GM19351 (cell line): ENCODE measurements around the gene LHFPL2.
"Not testable (repeated sequence)": the region's sequence is repeated elsewhere in the genome, so short reads cannot be mapped to it uniquely, and the experiment has no call there.

Experiments used
- ATAC-seq: cut with Tn5 transposase; IDR thresholded peaks from one replicate; pipeline ENCODE4 v1.9.1; 2021; ENCODE audit warnings: mild to moderate bottlenecking, moderate library complexity; ENCODE audit not compliant: unreplicated experiment

LHFPL2 gene

DNA sequence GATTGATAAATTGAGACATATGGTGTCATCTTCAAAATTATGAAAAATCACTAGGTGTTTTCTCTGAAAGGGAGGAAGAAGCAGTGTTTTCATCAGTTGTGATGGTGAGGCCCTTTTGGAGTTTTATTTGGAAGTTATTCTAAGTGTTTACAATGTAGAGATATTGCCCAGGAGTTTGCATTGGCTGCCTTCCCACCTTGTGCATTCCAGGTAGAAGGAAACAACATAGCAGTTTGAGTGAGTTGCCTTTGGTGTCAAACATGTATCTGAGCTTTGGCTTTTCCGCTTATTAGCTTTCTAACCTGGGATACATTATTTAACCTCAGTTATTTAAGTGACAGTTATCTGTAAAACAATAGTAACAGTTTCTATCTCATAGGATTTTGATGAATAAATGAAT is 165.6 kb downstream of the LHFPL2 start:
- no peak for ATAC-seq

DNA sequence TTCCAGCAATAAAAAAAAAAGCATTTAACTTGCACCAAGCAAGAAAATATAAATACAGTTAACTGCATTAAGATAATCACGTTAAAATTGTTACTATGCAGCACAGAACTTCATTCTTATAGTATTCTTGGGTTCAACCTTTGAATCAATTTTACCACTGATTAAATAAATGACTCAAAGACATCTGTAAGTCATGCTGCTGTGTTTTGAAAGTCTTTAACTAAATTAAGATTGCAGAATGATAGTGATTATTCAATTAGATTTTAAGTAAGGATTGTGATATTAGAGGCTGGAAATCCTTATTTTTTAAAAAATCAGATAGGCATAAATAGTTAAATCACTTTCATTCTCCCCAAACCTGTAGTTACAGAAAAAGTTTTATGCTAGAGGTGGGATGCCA is 171.8 kb downstream of the LHFPL2 start:
- no peak for ATAC-seq

DNA sequence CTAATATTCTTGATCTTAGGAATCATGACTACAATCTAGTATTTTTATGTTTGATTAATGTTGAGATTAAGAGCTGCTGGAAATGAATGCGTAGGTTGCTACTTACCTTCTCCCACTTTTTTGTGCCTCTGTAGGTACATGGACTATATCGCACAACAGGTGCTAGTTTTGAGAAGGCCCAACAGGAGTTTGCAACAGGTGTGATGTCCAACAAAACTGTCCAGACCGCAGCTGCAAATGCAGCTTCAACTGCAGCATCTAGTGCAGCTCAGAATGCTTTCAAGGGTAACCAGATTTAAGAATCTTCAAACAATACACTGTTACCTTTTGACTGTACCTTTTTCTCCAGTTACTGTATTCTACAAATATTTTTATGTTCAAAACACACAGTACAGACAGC is 173.2 kb downstream of the LHFPL2 start:
- ATAC-seq, result no peak

DNA sequence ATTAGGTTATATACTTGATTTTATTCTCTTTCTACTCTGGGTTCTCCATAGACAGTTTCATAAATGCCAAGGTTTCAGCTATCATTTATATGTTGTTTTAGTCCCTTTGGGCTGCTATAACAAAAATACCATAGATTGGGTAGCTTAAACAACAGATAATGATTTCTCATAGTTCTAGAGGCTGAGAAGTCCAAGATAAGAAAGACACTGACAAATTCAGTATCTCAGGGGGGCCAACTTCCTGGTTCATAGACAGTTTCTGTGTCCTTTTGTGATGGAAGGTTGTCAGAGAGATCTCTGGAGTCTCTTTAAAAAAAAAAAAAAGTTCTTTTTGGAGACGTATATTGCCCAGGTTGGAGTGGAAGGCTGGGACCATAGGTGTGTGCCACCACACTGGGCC is 174.8 kb downstream of the LHFPL2 start:
- no peak for ATAC-seq

DNA sequence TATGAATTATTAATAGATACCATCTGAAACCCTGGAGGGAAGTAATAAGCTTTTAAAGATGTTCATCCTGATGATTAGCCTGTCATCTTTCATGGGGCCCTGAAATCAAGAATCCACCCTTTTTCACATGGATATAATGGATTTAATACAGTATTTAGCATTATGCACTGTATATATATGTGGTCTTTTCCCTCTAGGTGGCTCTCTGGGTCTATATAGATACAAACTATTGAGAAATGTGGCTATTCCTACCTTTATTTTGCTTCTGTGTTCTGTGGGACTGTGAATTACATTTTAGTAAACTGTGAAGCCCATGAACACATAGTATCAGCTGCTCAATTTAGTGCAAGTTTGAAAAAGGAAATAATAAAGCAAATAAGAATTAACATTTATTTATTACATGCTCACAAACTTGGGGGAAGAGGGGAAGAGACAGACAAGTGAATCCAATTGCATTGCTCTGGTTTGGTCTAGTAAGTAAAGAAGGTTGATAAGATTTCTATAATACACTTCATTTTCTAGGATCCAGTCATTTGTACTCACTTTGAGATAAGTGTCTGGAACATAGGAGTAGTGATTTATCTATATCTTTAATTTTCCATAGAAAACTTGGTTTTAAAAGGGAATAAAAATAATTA is 176.0 kb downstream of the LHFPL2 start:
- ATAC-seq, result no peak

DNA sequence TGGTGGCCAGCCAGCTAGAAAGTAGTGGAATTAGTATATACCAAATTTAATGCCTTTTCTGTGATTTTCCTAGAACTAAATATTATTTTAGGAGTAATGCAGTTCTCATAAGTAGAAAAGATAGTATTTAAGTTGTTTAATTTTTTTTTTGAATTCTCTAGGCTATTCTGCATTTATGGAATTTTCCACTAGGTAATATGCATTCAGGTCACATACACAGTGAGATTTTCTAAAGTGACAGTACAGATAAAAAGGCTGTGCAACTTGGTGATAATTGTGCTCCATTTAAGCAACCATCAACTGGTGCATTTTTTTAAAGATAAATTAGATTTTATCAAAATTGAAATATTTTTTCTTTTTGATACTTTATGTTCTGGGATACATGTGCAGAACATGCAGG is 176.7 kb downstream of the LHFPL2 start:
- no peak for ATAC-seq

DNA sequence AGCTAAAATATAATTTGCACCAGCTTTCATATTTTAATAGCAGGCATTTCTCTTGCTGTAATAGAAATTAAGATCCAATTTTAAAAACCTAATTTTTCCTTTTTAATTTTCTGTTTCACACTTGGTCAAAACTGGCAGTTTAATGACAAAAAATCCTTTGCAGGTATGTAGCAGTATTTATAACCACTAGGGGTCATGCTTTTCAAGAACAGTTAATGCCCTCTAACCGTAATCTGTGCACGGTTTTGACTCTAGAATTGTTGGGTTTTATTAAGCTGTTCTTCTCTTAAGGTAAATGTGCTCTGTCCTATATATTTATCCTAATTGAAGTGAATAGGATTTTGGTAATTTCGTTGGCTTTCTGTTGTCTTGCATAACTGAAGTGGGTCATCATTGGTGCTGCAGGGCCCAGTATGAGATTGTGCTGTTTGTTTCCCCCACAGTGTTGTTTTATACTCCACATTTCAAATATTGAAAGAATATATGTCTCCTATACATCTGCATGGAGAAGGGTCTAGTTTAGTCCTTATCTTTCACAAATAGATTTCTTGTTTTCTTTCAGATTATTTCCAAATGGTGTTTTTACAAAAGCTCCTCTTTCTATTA is 180.7 kb downstream of the LHFPL2 start:
- ATAC-seq, result no peak

DNA sequence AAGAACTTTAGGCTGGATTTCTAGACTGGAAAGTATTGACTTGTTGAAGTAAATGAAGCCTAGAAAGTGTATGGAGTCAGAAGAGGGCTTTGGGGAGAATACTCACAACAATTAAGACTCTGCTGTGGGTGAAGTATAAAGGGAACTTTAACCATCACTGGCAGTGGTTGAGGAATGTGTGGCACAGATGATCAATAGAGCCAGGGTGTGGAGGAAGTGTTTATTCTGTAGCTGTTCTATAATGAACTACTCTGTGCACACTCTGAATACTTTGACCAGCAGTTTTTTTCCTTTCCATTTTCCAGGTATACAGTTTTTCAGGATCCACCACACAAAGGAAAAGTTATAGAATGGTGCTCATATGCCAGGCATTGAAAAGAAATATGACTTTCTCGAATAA is 181.4 kb downstream of the LHFPL2 start:
- no peak for ATAC-seq

DNA sequence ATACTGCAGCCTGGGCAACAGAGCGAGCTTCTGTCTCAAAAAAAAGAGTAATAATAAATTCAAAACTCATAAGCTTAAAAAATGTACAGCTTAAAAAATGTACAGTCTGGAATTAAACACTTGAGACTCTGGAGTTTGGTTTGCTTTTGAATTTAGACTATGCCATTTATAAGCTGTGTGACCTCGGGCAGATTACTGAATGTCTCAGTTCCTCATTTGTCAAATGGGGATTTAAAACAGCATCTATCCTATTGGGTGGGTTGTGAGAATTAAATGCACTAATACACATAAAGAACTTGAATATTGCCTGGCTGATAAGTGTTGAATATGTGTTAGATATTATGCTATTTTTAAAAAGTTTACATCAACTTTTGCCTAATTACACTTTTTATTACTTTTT is 189.7 kb downstream of the LHFPL2 start:
- ATAC-seq, result no peak

DNA sequence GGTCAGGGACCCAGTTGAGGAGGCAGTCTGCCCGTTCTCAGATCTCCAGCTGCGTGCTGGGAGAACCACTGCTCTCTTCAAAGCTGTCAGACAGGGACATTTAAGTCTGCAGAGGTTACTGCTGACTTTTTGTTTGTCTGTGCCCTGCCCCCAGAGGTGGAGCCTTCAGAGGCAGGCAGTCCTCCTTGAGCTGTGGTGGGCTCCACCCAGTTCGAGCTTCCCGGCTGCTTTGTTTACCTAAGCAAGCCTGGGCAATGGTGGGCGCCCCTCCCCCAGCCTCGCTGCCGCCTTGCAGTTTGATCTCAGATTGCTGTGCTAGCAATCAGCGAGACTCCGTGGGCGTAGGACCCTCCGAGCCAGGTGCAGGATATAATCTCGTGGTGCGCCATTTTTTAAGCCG is 191.1 kb downstream of the LHFPL2 start:
- ATAC-seq, result not testable (repeated sequence)

DNA sequence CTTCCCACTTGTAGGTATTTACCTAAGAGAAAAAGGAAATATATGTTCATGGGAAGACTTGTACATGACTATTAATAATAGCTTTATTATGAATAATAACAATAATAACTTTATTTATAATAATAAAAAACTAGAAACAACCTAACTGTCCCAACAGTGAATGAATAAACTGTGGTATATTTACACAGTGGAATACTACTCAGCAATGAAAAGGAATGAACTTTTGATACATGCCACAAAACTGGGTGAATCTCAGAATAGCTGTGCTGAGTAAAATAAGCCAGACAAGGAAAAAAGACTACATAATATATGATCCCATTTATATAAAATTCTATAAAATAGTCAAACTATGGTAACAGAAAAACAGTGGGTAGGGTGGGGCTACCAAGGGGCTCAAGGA is 199.5 kb downstream of the LHFPL2 start:
- no peak for ATAC-seq

DNA sequence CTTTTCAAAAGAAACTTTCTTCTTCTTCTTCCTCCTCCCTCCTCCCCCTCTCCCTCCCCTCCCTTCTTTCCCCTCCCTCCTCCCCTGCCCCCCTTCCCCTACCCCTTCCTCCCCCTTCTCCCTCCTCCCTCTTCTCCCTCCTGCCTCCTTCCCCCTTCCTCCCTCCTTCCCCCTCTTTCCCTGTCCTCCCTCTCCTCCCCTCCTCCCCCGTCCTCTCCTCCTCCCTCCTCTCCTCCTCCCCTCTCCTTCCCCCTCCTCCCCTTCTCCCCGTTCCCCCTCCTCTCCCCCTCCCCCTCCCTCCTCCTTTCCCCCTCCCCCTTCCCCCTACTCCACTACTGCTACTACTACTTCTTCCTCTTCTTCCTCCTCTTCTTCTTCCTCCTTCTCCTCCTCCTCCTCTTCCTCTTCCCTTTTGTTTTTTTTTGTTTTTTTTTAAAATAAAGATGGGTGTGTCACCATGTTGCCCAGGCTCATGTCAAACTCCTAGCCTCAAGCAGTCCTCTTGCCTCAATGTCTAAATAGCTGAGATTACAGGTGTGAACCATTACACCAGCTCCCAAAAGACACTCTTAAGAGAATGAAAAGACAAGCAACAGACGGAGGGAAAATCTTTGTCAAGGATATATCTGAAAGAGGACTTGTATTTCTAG is 200.7 kb downstream of the LHFPL2 start:
- no peak for ATAC-seq
